Activated CD4-positive, alpha-beta T cell treated with anti-CD3 and anti-CD28 coated beads, Interleukin-2, amount 10 ng/mL, durations not matched to agents 24 days and 14 days (primary cell): Measurements from ENCODE around the gene PBX3. TPM values are rescaled to one million over a fixed set of nuclear protein-coding genes. Genes with fewer than 3 reads are reported as not detected.
A peak's percentile ranks its signal among the peaks of the same experiment; 100 is the strongest.
"Not testable (repeated sequence)": the region's sequence is repeated elsewhere in the genome, so short reads cannot be mapped to it uniquely, and the experiment has no call there.

Source experiments
- DNase-seq: peaks from one replicate; pipeline ENCODE4 v3.0.0; 2022
- H3K27ac Mint-ChIP-seq: one replicate; pipeline ENCODE4 v1.8.0; 2022; ENCODE audit warnings: mild to moderate bottlenecking, mixed read lengths
- H3K27me3 Mint-ChIP-seq: one replicate; pipeline ENCODE4 v1.8.0; 2022; ENCODE audit warnings: mixed read lengths
- H3K36me3 Mint-ChIP-seq: one replicate; pipeline ENCODE4 v1.8.0; 2022; ENCODE audit warnings: low read depth, mild to moderate bottlenecking, mixed read lengths
- H3K4me1 Mint-ChIP-seq: one replicate; pipeline ENCODE4 v1.8.0; 2021; ENCODE audit warnings: mixed read lengths
- H3K4me3 Mint-ChIP-seq: one replicate; pipeline ENCODE4 v1.8.0; 2022; ENCODE audit warnings: mild to moderate bottlenecking, moderate library complexity, mixed read lengths
- H3K9me3 Mint-ChIP-seq: one replicate; pipeline ENCODE4 v1.8.0; 2021; ENCODE audit warnings: mixed read lengths
- intact Hi-C: fragments of 100-400 bp; cut with micrococcal nuclease; formaldehyde crosslinking; loops from one replicate; pipeline ENCODE4 v1.15.1; 2023
- total RNA-seq: library from RNA; stranded (reverse); gene quantifications from 2 replicates; pipeline ENCODE4 v1.2.3, GENCODE V29; 2022

Gene PBX3
- total RNA-seq, 1 donor from 2014 or later, result 27.7 TPM

GRCh38 chr9:125771037-125771436 lies 23.9 kb downstream of the PBX3 start:
- H3K9me3 Mint-ChIP-seq, result peaks cover 4% of the 10 kb centered on the region
- H3K36me3 Mint-ChIP-seq, result peaks cover 6% of the 10 kb centered on the region
- H3K4me1 Mint-ChIP-seq, result peaks cover 9% of the 10 kb centered on the region
- H3K27ac Mint-ChIP-seq, result no peak overlapping the region
- intact Hi-C loops, result no loop called here
- no peak overlapping the region for H3K4me3 Mint-ChIP-seq
- no peak for DNase-seq
- H3K27me3 Mint-ChIP-seq, result no peaks in the 10 kb centered on the region

DNA sequence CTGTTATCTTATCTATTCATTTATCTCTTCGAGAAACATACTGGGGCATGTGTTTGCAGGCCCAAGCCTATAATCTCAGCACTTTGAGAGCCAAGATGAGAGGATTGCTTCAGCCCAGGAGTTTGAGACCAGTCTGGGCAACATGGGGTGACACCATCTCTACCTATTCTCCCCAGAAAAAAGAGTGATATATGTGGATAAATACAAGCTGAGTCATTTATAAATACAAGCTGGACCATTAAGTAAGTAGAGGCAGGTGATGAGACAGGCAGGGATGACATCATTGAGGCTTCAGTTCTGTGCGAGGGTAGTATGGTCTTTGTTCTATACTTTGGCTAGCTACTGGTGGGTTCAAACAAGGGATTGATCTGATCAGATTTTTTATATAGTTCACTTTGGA lies 25.6 kb downstream of the PBX3 start:
- peaks cover 6% of the 10 kb centered on the region for H3K36me3 Mint-ChIP-seq
- peaks cover 4% of the 10 kb centered on the region for H3K4me1 Mint-ChIP-seq
- intact Hi-C loops, result no loop called here
- peaks cover 4% of the 10 kb centered on the region for H3K9me3 Mint-ChIP-seq
- no peak for DNase-seq
- H3K27ac Mint-ChIP-seq, result no peak overlapping the region
- H3K27me3 Mint-ChIP-seq, result no peaks in the 10 kb centered on the region
- H3K4me3 Mint-ChIP-seq, result no peak overlapping the region

DNA sequence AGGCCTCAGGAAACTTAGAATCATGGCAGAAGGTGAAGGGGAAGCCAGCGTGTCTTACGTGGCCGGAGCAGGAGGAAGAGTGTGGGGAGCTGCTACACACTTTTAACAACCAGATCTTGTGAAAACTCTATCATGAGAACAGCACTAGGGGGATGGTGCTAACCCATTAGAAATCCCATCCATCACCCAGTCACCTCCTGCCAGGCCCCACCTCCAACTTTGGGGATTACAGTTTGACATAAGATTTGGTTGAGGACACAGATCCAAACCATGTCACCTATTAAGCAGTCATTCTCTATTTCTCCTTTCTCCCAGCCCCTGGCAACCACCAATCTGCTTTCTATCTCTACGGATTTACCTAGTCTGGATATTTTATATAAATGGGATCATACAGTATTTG lies 26.9 kb downstream of the PBX3 start:
- intact Hi-C loops, result no loop called here
- peaks cover 6% of the 10 kb centered on the region for H3K36me3 Mint-ChIP-seq
- H3K9me3 Mint-ChIP-seq, result peaks cover 4% of the 10 kb centered on the region
- no peak for DNase-seq
- no peaks in the 10 kb centered on the region for H3K27me3 Mint-ChIP-seq
- no peak overlapping the region for H3K4me3 Mint-ChIP-seq
- peaks cover 2% of the 10 kb centered on the region for H3K4me1 Mint-ChIP-seq
- H3K27ac Mint-ChIP-seq, result no peak overlapping the region

GRCh38 chr9:125776789-125777188 lies 29.6 kb downstream of the PBX3 start:
- H3K27me3 Mint-ChIP-seq, H3K27ac Mint-ChIP-seq, H3K36me3 Mint-ChIP-seq, DNase-seq, H3K4me1 Mint-ChIP-seq, intact Hi-C loops, H3K9me3 Mint-ChIP-seq, H3K4me3 Mint-ChIP-seq: not testable (repeated sequence)

DNA sequence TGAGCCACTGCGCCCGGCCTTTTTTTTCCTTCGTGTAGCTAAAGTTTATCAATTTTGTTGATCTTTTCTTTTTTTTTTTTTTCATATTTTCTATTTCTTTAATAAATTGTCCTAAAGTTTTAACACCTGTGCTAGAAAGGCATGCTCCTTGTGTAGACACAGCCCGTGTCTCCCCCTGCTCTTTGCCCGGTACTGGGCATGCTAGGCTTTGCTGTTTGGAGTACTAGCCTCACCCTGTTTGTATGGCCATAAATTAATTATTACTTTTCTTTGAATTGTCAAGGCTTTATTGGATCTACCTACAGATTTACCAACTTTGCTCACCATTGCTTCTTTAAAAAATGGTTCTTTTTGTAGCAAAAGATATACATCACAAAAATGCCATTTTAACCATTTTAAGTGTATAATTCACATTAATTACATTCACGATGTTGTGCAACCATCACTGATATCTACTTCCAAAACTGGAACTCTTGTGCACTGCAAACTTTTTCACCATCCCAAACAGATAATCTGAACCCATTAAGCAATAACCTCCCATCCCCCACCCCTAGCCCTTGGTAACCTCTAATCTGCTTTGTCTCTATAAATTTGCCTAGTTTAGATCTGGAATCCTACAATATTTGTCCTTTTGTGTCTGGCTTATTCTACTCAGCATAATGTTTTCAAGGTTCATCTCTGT lies 31.5 kb downstream of the PBX3 start:
- H3K4me3 Mint-ChIP-seq, H3K27me3 Mint-ChIP-seq, intact Hi-C loops, DNase-seq, H3K4me1 Mint-ChIP-seq, H3K27ac Mint-ChIP-seq, H3K36me3 Mint-ChIP-seq, H3K9me3 Mint-ChIP-seq: not testable (repeated sequence)

GRCh38 chr9:125779220-125779565 lies 32.0 kb downstream of the PBX3 start:
- H3K9me3 Mint-ChIP-seq, H3K4me3 Mint-ChIP-seq, H3K36me3 Mint-ChIP-seq, DNase-seq, H3K27ac Mint-ChIP-seq, H3K4me1 Mint-ChIP-seq, H3K27me3 Mint-ChIP-seq, intact Hi-C loops: not testable (repeated sequence)

GRCh38 chr9:125782718-125783117 lies 35.5 kb downstream of the PBX3 start:
- H3K36me3 Mint-ChIP-seq, result peaks cover 21% of the 10 kb centered on the region

DNA sequence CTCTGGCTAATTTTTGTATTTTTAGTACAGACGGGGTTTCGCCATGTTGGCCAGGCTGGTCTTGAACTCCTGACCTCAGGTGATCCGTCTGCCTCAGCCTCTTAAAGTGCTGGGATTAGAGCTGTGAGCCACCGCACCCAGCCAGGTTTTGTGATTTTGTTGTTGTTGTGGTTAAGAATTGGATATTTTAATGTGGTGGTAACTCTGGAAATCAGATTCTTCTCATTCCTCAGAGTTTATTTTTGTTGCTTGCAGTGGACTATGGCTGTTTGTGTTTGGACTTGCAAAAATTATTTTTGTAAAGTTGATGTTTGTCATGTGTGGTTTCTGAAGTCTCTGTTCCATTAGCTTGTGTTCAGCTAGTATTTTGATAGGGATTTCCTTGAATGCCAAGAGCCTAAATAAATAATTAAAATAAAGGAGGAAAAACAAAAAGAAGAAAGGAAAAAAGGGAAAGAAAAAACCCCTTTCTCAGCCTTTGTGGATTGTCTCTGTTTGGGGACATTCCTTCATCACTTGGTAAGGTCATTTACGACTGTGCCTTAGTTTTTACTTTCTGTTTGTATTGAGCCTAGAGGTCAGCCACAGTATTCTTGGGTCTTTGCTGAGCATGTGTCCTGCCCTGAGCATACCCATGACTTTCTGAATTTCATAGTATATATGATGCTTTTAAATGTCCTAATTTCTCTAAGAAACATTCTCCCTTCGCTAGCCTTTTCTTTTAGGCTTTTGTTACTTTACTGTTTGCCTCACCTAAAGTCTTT lies 37.3 kb downstream of the PBX3 start:
- H3K9me3 Mint-ChIP-seq, result no peaks in the 10 kb centered on the region
- H3K4me3 Mint-ChIP-seq, result no peak overlapping the region
- H3K27me3 Mint-ChIP-seq, result no peaks in the 10 kb centered on the region
- no peak for DNase-seq
- intact Hi-C loops, result no loop called here
- H3K27ac Mint-ChIP-seq, result no peak overlapping the region
- peaks cover 22% of the 10 kb centered on the region for H3K36me3 Mint-ChIP-seq
- H3K4me1 Mint-ChIP-seq, result peaks cover 19% of the 10 kb centered on the region

More at GRCh38 chr9:125782718-125783117, 35.5 kb downstream of the PBX3 start:
- DNase-seq, result no peak
- Mint-ChIP-seq H3K4me3 (no peak overlapping the region), H3K9me3 (no peaks in the 10 kb centered on the region), H3K27me3 (no peaks in the 10 kb centered on the region), H3K4me1 (peaks cover 19% of the 10 kb centered on the region), H3K27ac (no peak overlapping the region)
- intact Hi-C loops, result no loop called here

DNA sequence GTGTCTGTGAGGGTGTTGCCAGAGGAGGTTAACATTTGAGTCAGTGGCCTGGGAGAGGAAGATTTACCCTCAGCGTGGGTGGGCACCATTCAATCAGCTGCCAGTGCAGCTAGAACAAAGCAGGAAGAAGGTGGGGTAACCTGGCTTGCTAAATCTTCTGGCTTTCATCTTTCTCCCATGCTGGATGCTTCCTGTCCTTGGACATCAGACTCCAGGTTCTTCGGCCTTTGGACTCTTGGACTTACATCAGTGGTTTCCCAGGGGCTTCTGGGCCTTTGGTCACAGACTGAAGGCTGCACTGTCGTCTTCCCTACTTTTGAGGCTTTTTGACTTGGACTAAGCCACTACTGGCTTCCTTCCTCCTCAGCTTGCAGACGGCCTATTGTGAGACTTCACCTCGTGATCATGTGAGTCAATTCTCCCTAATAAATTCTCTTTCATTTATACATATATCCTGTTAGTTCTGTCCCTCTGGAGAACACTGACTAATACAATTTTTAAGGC lies 38.1 kb downstream of the PBX3 start:
- intact Hi-C loops, result no loop called here
- peaks cover 19% of the 10 kb centered on the region for H3K4me1 Mint-ChIP-seq
- peak overlapping the region; percentile 6 for H3K4me3 Mint-ChIP-seq
- peak overlapping the region; percentile 69 for H3K27ac Mint-ChIP-seq
- H3K9me3 Mint-ChIP-seq, result no peaks in the 10 kb centered on the region
- no peak for DNase-seq
- H3K36me3 Mint-ChIP-seq, result peaks cover 23% of the 10 kb centered on the region
- H3K27me3 Mint-ChIP-seq, result no peaks in the 10 kb centered on the region

DNA sequence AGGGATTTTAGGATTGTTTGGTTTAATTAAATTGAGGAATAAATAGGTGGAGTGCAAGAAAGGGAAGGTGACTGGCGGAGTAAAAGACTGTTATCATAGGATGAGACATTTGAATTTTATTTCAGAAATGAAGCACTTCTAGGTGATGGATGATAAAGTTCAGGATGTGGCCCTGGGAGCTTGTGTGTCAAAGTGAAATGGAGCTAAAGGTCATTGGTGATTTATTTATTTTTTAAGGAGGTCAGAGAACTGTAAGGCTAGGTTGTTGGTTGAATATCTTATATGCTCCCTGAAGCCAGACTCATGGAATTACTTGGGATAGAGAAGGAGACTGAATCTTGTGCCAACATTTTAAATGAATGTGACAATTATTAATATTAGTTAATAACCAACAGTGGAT lies 40.5 kb downstream of the PBX3 start:
- Mint-ChIP-seq H3K9me3 (no peaks in the 10 kb centered on the region), H3K4me3 (no peak overlapping the region), H3K27me3 (no peaks in the 10 kb centered on the region), H3K36me3 (peaks cover 24% of the 10 kb centered on the region), H3K4me1 (peaks cover 21% of the 10 kb centered on the region), H3K27ac (no peak overlapping the region)
- no peak for DNase-seq
- intact Hi-C loops, result no loop called here

DNA sequence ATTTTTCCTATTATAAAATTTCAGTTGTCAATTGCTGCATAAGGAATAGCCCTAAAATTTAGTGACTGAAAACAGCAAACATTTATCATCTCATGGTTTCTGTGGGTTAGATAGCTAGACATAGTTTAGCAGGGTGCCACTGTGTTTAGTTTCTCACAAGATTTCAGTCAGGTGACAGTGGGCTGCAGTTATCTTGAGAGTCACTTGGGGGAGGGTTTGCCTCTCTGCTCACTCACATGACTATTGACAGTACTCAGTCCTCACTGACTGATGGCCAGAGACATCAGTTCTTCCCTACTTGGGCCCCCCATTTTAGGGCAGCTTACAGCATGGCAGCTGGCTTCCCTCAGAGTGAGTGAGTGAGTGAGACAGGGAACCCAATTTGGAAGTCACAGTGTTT lies 42.0 kb downstream of the PBX3 start:
- intact Hi-C loops, result no loop called here
- Mint-ChIP-seq H3K36me3 (peaks cover 20% of the 10 kb centered on the region), H3K27me3 (no peaks in the 10 kb centered on the region), H3K4me1 (peaks cover 21% of the 10 kb centered on the region), H3K9me3 (no peaks in the 10 kb centered on the region), H3K27ac (no peak overlapping the region), H3K4me3 (no peak overlapping the region)
- peak; percentile 27 for DNase-seq

- DNase-seq, result no peak
- Mint-ChIP-seq H3K27me3 (no peaks in the 10 kb centered on the region), H3K36me3 (peaks cover 5% of the 10 kb centered on the region), H3K4me1 (peaks cover 2% of the 10 kb centered on the region), H3K9me3 (no peaks in the 10 kb centered on the region), H3K27ac (no peak overlapping the region), H3K4me3 (no peak overlapping the region)
- intact Hi-C loops, result no loop called here
These were observed 47.5 kb downstream of the PBX3 start for GRCh38 chr9:125794708-125795107.

DNA sequence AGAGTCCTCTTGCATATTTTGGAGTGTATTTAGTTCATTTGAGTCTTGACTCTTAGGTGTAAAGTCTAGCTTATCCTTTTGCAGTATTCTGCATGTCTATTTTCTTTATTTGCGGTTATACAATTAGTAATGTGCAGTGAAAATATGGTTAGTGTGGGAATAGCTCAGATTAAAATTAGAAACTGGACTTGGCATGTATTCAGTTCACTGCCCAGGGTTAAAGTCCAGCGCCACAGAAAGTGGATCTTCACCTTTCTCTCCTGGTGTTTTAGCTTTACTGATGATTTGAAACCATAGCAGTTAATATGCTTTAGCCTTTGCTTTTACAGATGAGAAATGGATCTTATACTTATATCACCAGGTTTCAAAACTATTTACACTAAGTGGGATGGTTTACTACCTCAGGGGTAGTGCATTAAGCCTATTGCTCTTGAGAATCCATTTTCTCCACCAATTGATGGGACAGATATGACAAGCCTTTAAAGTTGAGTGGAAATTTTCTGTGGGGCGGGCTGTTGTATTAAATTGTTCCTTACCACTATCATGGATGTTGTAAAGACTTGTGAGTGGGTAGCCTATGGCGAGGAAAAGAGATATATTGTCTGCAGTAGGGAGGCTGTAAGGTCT lies 48.9 kb downstream of the PBX3 start:
- Mint-ChIP-seq H3K36me3 (peaks cover 3% of the 10 kb centered on the region), H3K27me3 (no peaks in the 10 kb centered on the region), H3K4me3 (no peak overlapping the region), H3K4me1 (peaks cover 2% of the 10 kb centered on the region), H3K27ac (no peak overlapping the region), H3K9me3 (no peaks in the 10 kb centered on the region)
- intact Hi-C loops, result no loop called here
- no peak for DNase-seq

DNA sequence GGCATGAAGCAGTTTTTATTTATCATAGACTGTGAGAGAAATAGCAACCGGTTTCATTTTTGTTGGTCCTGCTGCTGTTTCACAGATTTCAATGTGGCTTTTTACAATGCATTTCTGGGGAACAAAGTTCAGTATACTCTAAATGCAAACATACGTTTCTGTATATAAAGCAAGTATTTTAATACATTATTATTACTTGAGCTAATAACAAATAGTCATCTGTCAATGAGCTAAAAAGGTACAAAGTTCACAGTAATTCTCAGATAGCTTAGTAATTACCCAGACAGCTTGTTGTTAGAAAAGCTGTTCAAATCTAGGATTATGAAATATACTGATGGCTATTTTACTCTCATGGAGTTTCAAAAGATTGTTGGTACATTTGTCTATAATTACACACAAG lies 50.8 kb downstream of the PBX3 start:
- Mint-ChIP-seq H3K36me3 (no peaks in the 10 kb centered on the region), H3K27me3 (no peaks in the 10 kb centered on the region), H3K9me3 (no peaks in the 10 kb centered on the region), H3K4me1 (no peaks in the 10 kb centered on the region), H3K4me3 (no peak overlapping the region), H3K27ac (no peak overlapping the region)
- no peak for DNase-seq
- intact Hi-C loops, result no loop called here
